Left ventricle myocardium inferior (tissue), 1 donor: ENCODE data around the gene RGS7. TPM values are rescaled to one million over a fixed set of nuclear protein-coding genes. Genes with fewer than 3 reads are reported as not detected.

Experiments
- DNase-seq: peaks from one replicate; pipeline ENCODE4 v3.0.0-alpha.2; 2020
- H3K27ac ChIP-seq: fragments of 200-600 bp; replicated peaks from 2 replicates; pipeline ENCODE4 v1.8.0; 2021
- H3K27me3 ChIP-seq: fragments of 200-600 bp; 2 replicates; pipeline ENCODE4 v1.8.0; 2021; ENCODE audit warnings: low read depth
- H3K36me3 ChIP-seq: fragments of 200-600 bp; 2 replicates; pipeline ENCODE4 v1.8.0; 2021
- H3K4me1 ChIP-seq: fragments of 200-600 bp; 2 replicates; pipeline ENCODE4 v1.8.0; 2021
- H3K4me3 ChIP-seq: fragments of 200-600 bp; 2 replicates; pipeline ENCODE4 v1.8.0; 2021; ENCODE audit warnings: mild to moderate bottlenecking, moderate library complexity
- H3K9me3 ChIP-seq: fragments of 200-600 bp; replicated peaks from 2 replicates; pipeline ENCODE4 v1.8.0; 2021
- intact Hi-C: fragments of 100-400 bp; cut with micrococcal nuclease; formaldehyde crosslinking; loops from one replicate; pipeline ENCODE4 v1.11.0; 2022
- total RNA-seq: library from RNA; stranded (reverse); fragmentation: NEBNext Ultra II Directional; extraction: Animal tissue kit (Norgen Biotek cat#: 25700); gene quantifications from one replicate; pipeline ENCODE4 v1.2.1, GENCODE V29; 2021
- TF ChIP-seq, protein P1 (sequence below): fragments of 200-600 bp; IDR thresholded peaks from 2 replicates; pipeline ENCODE4 v1.8.0; 2021; ENCODE audit warnings: antibody characterized with exemption, mild to moderate bottlenecking, borderline replicate concordance
- donor health status: DM: no; HTN: yes; CAD: no; lungs with severe emphysema.

RGS7 gene
- total RNA-seq, 1 donor from 2014 or later, result not detected

DNA sequence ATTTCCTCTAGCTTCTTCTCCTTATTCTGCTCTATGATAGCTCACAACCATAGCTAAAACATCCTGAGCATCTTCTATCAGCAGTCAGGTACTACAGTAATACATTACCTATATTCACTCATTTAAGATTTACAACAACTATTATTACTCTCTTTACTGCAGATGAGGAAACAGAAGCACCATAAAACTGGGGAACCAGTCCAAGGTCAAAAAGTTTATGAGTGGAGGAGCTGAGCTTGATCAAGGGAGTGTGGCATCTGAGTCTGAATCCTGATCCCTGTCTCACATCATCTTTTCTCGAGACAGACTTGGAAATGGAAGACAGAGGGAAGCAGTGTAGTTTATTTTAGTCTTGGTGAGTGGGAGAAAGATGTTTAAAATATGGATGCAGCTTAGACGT, 288.6 kb downstream of the RGS7 start:
- Histone ChIP-seq H3K27ac (no peak overlapping the region), H3K36me3 (no peaks in the 10 kb centered on the region), H3K4me1 (no peaks in the 10 kb centered on the region), H3K4me3 (no peak overlapping the region), H3K9me3 (no peaks in the 10 kb centered on the region), H3K27me3 (no peaks in the 10 kb centered on the region)
- intact Hi-C loops, result no loop called here
- no peak for DNase-seq
- TF ChIP-seq, protein P1, sequence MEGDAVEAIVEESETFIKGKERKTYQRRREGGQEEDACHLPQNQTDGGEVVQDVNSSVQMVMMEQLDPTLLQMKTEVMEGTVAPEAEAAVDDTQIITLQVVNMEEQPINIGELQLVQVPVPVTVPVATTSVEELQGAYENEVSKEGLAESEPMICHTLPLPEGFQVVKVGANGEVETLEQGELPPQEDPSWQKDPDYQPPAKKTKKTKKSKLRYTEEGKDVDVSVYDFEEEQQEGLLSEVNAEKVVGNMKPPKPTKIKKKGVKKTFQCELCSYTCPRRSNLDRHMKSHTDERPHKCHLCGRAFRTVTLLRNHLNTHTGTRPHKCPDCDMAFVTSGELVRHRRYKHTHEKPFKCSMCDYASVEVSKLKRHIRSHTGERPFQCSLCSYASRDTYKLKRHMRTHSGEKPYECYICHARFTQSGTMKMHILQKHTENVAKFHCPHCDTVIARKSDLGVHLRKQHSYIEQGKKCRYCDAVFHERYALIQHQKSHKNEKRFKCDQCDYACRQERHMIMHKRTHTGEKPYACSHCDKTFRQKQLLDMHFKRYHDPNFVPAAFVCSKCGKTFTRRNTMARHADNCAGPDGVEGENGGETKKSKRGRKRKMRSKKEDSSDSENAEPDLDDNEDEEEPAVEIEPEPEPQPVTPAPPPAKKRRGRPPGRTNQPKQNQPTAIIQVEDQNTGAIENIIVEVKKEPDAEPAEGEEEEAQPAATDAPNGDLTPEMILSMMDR, result no peak

DNA sequence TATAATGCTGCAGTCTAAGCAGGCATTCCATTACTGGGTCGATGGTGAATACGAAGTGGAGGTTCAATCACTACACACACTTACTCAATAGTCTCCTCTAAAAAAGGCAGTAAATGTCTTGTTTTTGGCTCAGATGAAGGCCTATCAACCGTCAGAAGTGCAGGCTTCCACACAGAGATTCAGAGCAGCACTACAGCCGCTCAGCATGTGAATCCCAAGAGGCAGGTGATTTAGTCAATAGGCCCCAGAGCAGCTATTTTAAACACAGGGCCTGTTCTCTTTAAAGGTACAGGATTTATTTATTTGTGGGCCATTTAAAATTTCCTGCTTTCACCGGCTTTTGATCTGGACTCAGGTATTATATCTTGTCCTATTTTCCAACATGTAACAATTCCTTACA, 293.7 kb downstream of the RGS7 start:
- Histone ChIP-seq H3K36me3 (no peaks in the 10 kb centered on the region), H3K27me3 (no peaks in the 10 kb centered on the region), H3K9me3 (no peaks in the 10 kb centered on the region), H3K27ac (no peak overlapping the region), H3K4me3 (no peak overlapping the region), H3K4me1 (no peaks in the 10 kb centered on the region)
- DNase-seq, result no peak
- intact Hi-C loops, result no loop called here
- TF ChIP-seq, protein P1, result no peak

DNA sequence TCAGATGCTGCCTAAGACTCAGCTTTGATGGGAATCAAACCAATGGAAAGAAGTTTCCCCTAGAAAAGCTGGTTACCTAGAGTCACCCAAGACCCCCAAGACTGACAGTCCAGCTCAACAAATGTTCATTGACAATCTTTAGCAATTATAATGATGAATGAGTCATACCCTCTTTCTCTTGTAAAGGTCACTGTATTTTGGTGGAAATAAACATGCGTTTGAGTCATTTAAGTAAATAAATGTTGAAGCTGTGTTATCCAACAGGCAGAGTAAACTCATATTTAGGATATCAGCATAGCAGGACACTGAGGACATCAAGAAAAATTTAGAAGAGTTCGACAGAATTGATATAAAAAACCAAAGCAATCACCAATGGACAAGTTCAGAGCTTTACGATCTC, 295.9 kb downstream of the RGS7 start:
- Histone ChIP-seq H3K9me3 (no peaks in the 10 kb centered on the region), H3K4me1 (no peaks in the 10 kb centered on the region), H3K36me3 (no peaks in the 10 kb centered on the region), H3K27me3 (no peaks in the 10 kb centered on the region), H3K27ac (no peak overlapping the region), H3K4me3 (no peak overlapping the region)
- TF ChIP-seq, protein P1, result no peak
- intact Hi-C loops, result no loop called here
- DNase-seq, result no peak

DNA sequence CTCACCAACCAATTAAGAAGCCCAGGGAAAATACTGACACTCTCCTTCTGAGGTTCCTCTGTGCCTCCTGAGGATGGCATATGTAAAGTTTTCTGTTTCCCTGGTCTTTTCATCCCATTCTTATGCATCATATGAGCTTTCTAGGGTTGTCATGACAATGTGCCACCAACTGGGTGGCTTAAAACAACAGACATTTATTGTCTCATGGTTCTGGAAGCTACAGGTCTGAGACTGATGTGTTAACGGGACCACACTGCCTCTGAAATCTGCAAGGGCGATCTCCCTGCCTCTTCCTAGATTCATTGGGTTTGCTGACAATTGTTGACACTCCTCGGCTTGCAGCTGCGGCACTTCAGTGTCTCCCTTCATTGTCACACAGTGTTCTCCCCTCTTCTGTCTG, 308.4 kb downstream of the RGS7 start:
- Histone ChIP-seq H3K4me1 (no peaks in the 10 kb centered on the region), H3K27ac (no peak overlapping the region), H3K9me3 (no peaks in the 10 kb centered on the region), H3K36me3 (no peaks in the 10 kb centered on the region), H3K27me3 (no peaks in the 10 kb centered on the region), H3K4me3 (no peak overlapping the region)
- DNase-seq, result no peak
- TF ChIP-seq, protein P1, result no peak
- intact Hi-C loops, result no loop called here

DNA sequence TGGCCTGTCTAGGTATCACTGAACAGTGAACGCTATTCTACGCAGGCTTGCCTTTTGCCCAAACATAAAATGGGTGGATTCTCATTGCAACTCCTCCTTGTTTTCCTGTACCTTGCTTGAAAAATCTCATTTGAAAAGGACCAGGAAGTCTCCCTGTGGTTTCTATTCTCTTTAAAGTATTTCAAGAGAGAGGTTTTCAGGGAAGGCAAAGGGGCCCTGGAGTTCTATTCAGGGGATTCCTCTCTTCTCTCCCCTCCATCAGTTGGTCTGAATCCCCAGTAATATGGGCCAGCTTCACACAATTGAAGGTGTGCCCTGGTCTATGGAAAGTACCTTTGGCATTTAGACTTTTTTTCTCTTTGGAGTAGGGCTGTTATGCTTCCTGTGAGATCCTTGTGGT, 311.3 kb downstream of the RGS7 start:
- no peak for DNase-seq
- intact Hi-C loops, result no loop called here
- TF ChIP-seq, protein P1, result no peak

More for the DNA sequence above, 311.3 kb downstream of the RGS7 start:
- H3K4me3 ChIP-seq, result no peak overlapping the region
- no peaks in the 10 kb centered on the region for H3K4me1 ChIP-seq
- H3K9me3 ChIP-seq, result peaks cover 3% of the 10 kb centered on the region
- no peaks in the 10 kb centered on the region for H3K27me3 ChIP-seq
- no peaks in the 10 kb centered on the region for H3K36me3 ChIP-seq
- H3K27ac ChIP-seq, result no peak overlapping the region
